ENCODE data around the gene PARK7.

The PARK7 gene

DNA sequence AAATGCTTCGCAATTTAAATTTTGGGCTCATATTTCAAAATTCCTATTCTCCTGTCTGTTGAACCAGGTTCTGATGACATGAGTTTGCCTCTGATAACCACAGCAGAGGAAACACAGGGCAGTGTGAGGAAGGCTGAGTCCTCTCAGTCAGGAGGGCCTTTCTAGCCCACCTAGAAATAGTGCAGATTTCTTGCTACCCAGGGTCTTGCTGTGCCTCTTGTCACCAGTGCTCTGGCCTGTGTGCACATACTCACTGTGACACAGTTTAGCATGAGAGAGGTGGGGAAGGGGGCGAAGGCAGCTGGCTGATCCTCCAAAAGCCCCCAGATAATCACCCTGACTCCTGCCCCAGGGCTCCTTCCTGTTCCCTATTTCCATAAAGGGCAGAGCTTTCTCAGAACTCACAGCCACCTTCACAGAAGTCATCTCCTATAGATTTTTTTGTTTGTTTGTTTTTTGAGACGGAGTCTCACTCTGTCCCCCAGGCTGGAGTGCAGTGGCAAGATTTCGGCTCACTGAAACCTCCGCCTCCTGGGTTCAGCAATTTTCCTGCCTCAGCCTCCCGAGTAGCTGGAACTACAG lies 40.9 kb downstream of the PARK7 start:
- H3K27ac ChIP-seq: no peak overlapping the region
- TF ChIP-seq, protein P1, sequence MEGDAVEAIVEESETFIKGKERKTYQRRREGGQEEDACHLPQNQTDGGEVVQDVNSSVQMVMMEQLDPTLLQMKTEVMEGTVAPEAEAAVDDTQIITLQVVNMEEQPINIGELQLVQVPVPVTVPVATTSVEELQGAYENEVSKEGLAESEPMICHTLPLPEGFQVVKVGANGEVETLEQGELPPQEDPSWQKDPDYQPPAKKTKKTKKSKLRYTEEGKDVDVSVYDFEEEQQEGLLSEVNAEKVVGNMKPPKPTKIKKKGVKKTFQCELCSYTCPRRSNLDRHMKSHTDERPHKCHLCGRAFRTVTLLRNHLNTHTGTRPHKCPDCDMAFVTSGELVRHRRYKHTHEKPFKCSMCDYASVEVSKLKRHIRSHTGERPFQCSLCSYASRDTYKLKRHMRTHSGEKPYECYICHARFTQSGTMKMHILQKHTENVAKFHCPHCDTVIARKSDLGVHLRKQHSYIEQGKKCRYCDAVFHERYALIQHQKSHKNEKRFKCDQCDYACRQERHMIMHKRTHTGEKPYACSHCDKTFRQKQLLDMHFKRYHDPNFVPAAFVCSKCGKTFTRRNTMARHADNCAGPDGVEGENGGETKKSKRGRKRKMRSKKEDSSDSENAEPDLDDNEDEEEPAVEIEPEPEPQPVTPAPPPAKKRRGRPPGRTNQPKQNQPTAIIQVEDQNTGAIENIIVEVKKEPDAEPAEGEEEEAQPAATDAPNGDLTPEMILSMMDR (conservative IDR thresholded peaks at IDR 0.05): no peak

DNA sequence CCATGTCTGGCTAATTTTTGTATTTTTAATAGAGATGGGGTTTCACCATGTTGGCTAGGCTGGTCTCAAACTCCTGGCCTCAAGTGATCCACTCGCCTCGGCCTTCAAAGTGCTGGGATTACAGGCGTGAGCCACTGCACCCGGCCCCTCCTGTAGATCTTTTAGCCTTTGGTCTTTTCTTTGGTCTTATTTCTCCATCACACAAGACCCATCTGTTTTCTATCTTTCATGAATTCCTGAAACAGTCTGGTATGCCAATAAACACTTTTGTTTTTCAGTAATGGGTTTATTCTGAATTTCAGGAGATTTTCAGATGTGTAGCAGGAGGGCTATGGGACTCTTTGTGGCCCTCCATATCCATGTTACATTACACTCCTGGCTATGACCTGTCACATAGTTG lies 41.4 kb downstream of the PARK7 start:
- H3K27ac ChIP-seq: no peak overlapping the region
- TF ChIP-seq, protein P1 (conservative IDR thresholded peaks at IDR 0.05): no peak

DNA sequence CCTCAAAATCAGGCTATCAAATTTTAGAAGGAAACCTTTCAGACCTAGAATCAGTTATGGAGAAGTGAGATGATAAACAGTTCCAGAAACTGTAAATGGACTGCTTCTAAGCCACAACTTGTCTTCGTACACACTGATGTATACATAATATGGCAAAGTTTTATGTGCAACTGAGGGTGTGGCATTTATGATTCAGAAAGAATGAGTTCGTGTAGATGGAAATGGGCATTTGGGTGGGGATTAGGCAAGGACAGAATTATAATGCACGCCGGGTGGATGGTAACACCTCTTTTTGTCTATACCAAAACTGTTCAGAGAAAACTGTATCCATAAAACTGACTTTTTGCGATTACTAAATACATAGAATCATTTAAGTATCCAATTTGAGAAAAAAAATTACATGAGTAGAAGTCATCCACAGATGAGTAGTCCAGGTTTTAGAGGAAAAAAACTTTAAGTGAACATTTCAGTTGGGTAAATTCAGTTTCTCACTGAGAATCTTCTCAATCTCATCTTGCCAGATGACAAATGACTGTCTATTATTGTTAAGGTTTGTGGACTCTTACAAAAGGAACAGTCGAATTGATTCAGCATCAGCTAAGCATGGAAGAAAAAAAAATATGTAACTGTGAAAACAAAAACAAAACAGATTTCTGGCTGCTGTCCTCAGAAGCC lies 42.1 kb downstream of the PARK7 start:
- TF ChIP-seq, protein P1 (conservative IDR thresholded peaks at IDR 0.05): no peak

DNA sequence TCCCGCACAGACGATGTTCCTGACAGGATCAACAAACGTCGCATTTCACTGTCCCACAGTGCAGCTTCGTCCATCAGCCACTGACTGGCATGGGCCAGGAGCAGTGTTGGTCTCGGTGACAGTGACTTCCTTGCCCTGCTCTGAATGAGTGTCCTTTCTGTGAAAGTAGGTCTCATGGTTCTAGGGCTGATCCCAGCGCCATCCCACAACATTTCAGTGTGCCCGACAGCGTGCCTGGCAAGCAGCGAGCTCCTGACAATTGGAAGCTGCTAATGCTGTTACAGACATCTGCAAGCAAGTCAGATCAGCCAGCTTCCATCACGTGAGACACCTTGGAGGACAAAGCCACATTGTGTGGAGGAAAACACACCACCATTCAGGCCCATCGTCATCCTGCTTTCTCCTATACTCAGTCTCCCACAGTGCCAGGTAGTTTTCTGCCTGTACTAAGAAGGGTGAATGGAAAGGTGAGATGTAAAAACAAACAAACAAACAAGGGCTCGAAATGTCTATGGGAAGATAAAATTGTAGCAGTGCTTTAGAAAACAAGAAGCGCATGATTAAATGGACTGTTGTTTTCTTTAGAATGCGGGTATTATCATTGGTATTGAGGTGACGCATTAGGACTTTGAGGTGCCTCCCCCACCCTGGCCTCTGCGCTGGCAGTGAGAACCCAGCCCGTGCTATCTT lies 42.7 kb downstream of the PARK7 start:
- peak overlapping the region; percentile 70; the same call in 1 of the 2 replicates for H3K27ac ChIP-seq
- TF ChIP-seq, protein P1 (conservative IDR thresholded peaks at IDR 0.05): no peak

More for the DNA sequence above, 42.1 kb downstream of the PARK7 start:
- H3K27ac ChIP-seq: no peak overlapping the region; the same call in 1 of the 2 replicates

DNA sequence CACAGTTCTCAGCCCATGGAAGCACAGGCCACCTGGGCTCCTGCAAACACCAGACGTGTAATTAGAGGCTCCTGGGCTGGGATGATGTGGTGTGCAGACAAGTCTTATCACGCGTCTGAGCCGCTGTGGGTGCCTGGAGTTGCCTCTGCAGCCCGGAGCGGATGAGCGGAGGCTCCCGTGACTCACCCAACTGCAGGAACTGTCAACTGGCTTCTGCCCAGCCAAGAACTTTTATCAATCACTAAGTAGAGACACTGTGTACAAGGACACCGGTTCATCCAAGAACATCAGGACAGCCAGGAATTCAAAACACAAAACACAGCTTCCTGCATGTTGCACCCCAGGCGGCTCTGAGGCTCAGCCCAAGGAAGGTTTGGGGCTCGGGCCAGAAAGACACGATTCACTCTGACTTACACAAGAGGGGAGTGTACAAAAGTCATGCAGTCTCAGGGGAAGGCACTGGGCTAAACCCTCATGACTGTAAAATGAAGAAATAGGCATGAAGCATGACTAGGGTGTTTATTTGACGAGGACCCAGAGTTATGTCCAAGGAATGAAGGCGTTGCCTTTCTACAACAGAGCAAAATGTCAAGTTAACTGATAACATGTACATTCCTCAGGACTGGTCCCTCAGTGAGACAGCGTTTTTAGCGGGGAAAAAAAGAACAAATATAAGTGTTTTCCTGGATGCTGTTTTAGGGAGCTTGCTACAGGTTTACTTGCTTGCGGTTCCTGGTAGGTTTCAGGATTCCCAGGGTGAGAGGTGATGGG lies 43.5 kb downstream of the PARK7 start:
- H3K27ac ChIP-seq: peak overlapping the region; percentile 70

DNA sequence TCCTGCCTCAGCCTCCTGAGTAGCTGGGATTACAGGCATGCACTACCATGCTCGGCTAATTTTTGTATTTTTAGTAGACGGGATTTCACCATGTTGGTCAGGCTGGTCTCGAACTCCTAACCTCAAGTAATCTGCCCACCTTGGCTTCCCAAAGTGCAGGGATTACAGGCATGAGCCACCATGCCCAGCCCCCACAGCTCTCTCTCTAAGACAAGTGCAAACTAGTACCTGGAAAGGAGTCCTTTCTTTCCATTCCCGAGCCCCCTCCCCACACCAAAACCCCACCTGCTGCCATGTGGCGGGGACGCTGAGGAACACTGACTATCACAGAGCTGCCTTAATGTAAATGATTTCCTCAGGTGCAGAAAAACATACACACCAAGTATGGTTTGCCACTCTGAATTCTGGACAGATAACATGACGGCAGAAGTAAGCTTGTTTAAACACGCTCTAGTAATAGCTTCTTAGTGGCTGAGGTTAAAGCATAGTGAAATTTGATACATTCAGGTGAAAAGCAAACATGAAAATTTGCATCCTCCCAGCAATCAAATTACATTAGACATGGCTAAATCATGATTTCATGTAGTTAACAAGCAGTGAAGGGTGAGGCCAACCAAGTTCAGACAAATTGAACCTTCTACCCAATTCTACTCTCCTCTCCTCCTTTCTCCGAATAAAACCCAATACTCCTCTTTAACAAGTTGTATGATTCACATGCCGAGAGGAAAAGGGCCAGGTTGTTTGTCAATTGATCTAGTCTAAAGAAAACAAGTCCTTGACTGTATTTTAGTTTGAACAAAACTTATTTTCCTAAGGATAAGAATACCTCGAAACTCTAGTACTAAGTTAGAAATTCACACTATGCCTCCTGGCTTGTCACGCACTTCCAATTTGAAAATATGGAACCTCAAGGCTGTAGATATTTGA lies 44.8 kb downstream of the PARK7 start:
- H3K27ac ChIP-seq: peak overlapping the region; percentile 70
- TF ChIP-seq, protein P1 (conservative IDR thresholded peaks at IDR 0.05): no peak

More for the DNA sequence above, 43.5 kb downstream of the PARK7 start:
- TF ChIP-seq, protein P1 (conservative IDR thresholded peaks at IDR 0.05): no peak

All from VCaP (cell line).